Mucosa of stomach (tissue), 1 donor: ENCODE results near the gene CDK5RAP2.

Source experiments
- H3K27me3 ChIP-seq: one replicate; pipeline ENCODE4 v1.7.0; 2013; ENCODE audit warnings: mild to moderate bottlenecking, low read length; ENCODE audit not compliant: control insufficient read depth, insufficient read depth
- H3K36me3 ChIP-seq: one replicate; pipeline ENCODE4 v1.7.0; 2013; ENCODE audit warnings: low read length; ENCODE audit not compliant: control insufficient read depth, insufficient read depth
- H3K4me1 ChIP-seq: one replicate; pipeline ENCODE4 v1.7.0; 2013; ENCODE audit warnings: mild to moderate bottlenecking, low read length; ENCODE audit not compliant: control insufficient read depth, insufficient read depth
- H3K4me3 ChIP-seq: one replicate; pipeline ENCODE4 v1.7.0; 2013; ENCODE audit warnings: low read length
- H3K9ac ChIP-seq: one replicate; pipeline ENCODE4 v1.7.0; 2013; ENCODE audit warnings: mild to moderate bottlenecking, low read length, moderate library complexity
- H3K9me3 ChIP-seq: one replicate; pipeline ENCODE4 v1.7.0; 2013; ENCODE audit warnings: mild to moderate bottlenecking, low read length, moderate library complexity; ENCODE audit not compliant: control insufficient read depth
- donor health status: Pancreatic carcinoma.

CDK5RAP2 gene

GRCh38 chr9:120612218-120612617, 32.3 kb upstream of the CDK5RAP2 start:
- no peaks in the 10 kb centered on the region for H3K9me3 ChIP-seq
- no peaks in the 10 kb centered on the region for H3K36me3 ChIP-seq
- no peak overlapping the region for H3K9ac ChIP-seq
- H3K4me3 ChIP-seq, result no peak overlapping the region
- H3K27me3 ChIP-seq, result no peaks in the 10 kb centered on the region
- no peaks in the 10 kb centered on the region for H3K4me1 ChIP-seq

- Histone ChIP-seq H3K4me3 (no peak overlapping the region), H3K36me3 (no peaks in the 10 kb centered on the region), H3K4me1 (no peaks in the 10 kb centered on the region), H3K9ac (no peak overlapping the region), H3K9me3 (no peaks in the 10 kb centered on the region), H3K27me3 (no peaks in the 10 kb centered on the region)
Measured at GRCh38 chr9:120611690-120612068, 31.7 kb upstream of the CDK5RAP2 start.

GRCh38 chr9:120610975-120611689, 31.2 kb upstream of the CDK5RAP2 start:
- H3K36me3 ChIP-seq, result no peaks in the 10 kb centered on the region
- no peak overlapping the region for H3K4me3 ChIP-seq
- no peaks in the 10 kb centered on the region for H3K27me3 ChIP-seq
- no peaks in the 10 kb centered on the region for H3K4me1 ChIP-seq
- no peaks in the 10 kb centered on the region for H3K9me3 ChIP-seq
- no peak overlapping the region for H3K9ac ChIP-seq

- Histone ChIP-seq H3K4me3 (no peak overlapping the region), H3K27me3 (no peaks in the 10 kb centered on the region), H3K4me1 (no peaks in the 10 kb centered on the region), H3K36me3 (no peaks in the 10 kb centered on the region), H3K9me3 (no peaks in the 10 kb centered on the region), H3K9ac (no peak overlapping the region)
Measured at GRCh38 chr9:120609636-120610035, 29.7 kb upstream of the CDK5RAP2 start.

GRCh38 chr9:120608421-120608820, 28.5 kb upstream of the CDK5RAP2 start:
- Histone ChIP-seq H3K9ac (no peak overlapping the region), H3K4me1 (no peaks in the 10 kb centered on the region), H3K9me3 (no peaks in the 10 kb centered on the region), H3K27me3 (no peaks in the 10 kb centered on the region), H3K36me3 (no peaks in the 10 kb centered on the region), H3K4me3 (no peak overlapping the region)

- Histone ChIP-seq H3K36me3 (no peaks in the 10 kb centered on the region), H3K4me3 (no peak overlapping the region), H3K27me3 (no peaks in the 10 kb centered on the region), H3K4me1 (no peaks in the 10 kb centered on the region), H3K9me3 (no peaks in the 10 kb centered on the region), H3K9ac (no peak overlapping the region)
Measured at GRCh38 chr9:120603591-120603990, 23.6 kb upstream of the CDK5RAP2 start.

GRCh38 chr9:120603010-120603409, 23.0 kb upstream of the CDK5RAP2 start:
- H3K36me3 ChIP-seq, result no peaks in the 10 kb centered on the region
- H3K4me3 ChIP-seq, result no peak overlapping the region
- no peak overlapping the region for H3K9ac ChIP-seq
- H3K9me3 ChIP-seq, result no peaks in the 10 kb centered on the region
- no peaks in the 10 kb centered on the region for H3K4me1 ChIP-seq
- H3K27me3 ChIP-seq, result no peaks in the 10 kb centered on the region

GRCh38 chr9:120593955-120594277, 13.9 kb upstream of the CDK5RAP2 start:
- no peak overlapping the region for H3K9ac ChIP-seq
- H3K36me3 ChIP-seq, result no peaks in the 10 kb centered on the region
- H3K27me3 ChIP-seq, result no peaks in the 10 kb centered on the region
- H3K4me1 ChIP-seq, result no peaks in the 10 kb centered on the region
- no peak overlapping the region for H3K4me3 ChIP-seq
- H3K9me3 ChIP-seq, result no peaks in the 10 kb centered on the region

- Histone ChIP-seq H3K27me3 (no peaks in the 10 kb centered on the region), H3K9ac (no peak overlapping the region), H3K4me1 (no peaks in the 10 kb centered on the region), H3K4me3 (no peak overlapping the region), H3K36me3 (no peaks in the 10 kb centered on the region), H3K9me3 (no peaks in the 10 kb centered on the region)
Measured at GRCh38 chr9:120593250-120593954, 13.4 kb upstream of the CDK5RAP2 start.

- Histone ChIP-seq H3K4me1 (no peaks in the 10 kb centered on the region), H3K9me3 (no peaks in the 10 kb centered on the region), H3K36me3 (no peaks in the 10 kb centered on the region), H3K27me3 (no peaks in the 10 kb centered on the region), H3K4me3 (no peak overlapping the region), H3K9ac (no peak overlapping the region)
Measured at GRCh38 chr9:120592210-120592609, 12.2 kb upstream of the CDK5RAP2 start.

- Histone ChIP-seq H3K4me1 (no peaks in the 10 kb centered on the region), H3K36me3 (no peaks in the 10 kb centered on the region), H3K4me3 (no peak overlapping the region), H3K9ac (no peak overlapping the region), H3K9me3 (no peaks in the 10 kb centered on the region), H3K27me3 (no peaks in the 10 kb centered on the region)
Measured at GRCh38 chr9:120587328-120587727, 7.4 kb upstream of the CDK5RAP2 start.

- Histone ChIP-seq H3K27me3 (no peaks in the 10 kb centered on the region), H3K4me1 (peaks cover 12% of the 10 kb centered on the region), H3K9ac (no peak overlapping the region), H3K36me3 (no peaks in the 10 kb centered on the region), H3K9me3 (no peaks in the 10 kb centered on the region), H3K4me3 (no peak overlapping the region)
Measured at GRCh38 chr9:120583958-120584369, 4.0 kb upstream of the CDK5RAP2 start.
